ENCODE data around the gene SPPL3.

Gene SPPL3

GRCh38 chr12:120870415-120870814 lies 33.7 kb downstream of the SPPL3 start:
- Histone ChIP-seq H4K20me1 (ENCODE audit: control insufficient read depth, insufficient read depth, low read depth, low read length) (peaks cover 5% of the 10 kb centered on the region; the same call in 1 of the 2 replicates), H3K9me3 (ENCODE audit: control insufficient read depth, insufficient read depth, low read length) (no peaks in the 10 kb centered on the region), H3K79me2 (ENCODE audit: control insufficient read depth, low read length) (peaks cover 74% of the 10 kb centered on the region), H3K27ac (ENCODE audit: low read depth, low read length) (no peak overlapping the region), H3K4me1 (ENCODE audit: control insufficient read depth, low read length) (no peaks in the 10 kb centered on the region), H3K9me2 (replicated peaks; ENCODE audit: control insufficient read depth, low read length) (no peaks in the 10 kb centered on the region), H3K4me3 (ENCODE audit: low read length) (no peak overlapping the region), H3K27me3 (ENCODE audit: control insufficient read depth, low read length) (no peaks in the 10 kb centered on the region), H3K4me2 (ENCODE audit: low read length) (no peak overlapping the region), H3K36me3 (ENCODE audit: control insufficient read depth, low read length) (no peaks in the 10 kb centered on the region), H3F3A (ENCODE audit: control insufficient read depth, insufficient read depth) (no peaks in the 10 kb centered on the region)
- no peak for TF ChIP-seq CTCF (IDR thresholded peaks at IDR 0.05; ENCODE audit: low read depth, low read length, poor library complexity, severe bottlenecking)
- TF ChIP-seq EZH2phosphoT487 (IDR thresholded peaks at IDR 0.05; ENCODE audit: borderline replicate concordance, low read length), result no peak

GRCh38 chr12:120869376-120869775 lies 34.8 kb downstream of the SPPL3 start:
- peaks cover 74% of the 10 kb centered on the region for H3K79me2 ChIP-seq (ENCODE audit: control insufficient read depth, low read length)
- no peaks in the 10 kb centered on the region for H3K36me3 ChIP-seq (ENCODE audit: control insufficient read depth, low read length)
- H3K4me2 ChIP-seq (ENCODE audit: low read length), result no peak overlapping the region
- H4K20me1 ChIP-seq (ENCODE audit: control insufficient read depth, insufficient read depth, low read depth, low read length), result peaks cover 4% of the 10 kb centered on the region; the same call in 1 of the 2 replicates
- TF ChIP-seq CTCF (IDR thresholded peaks at IDR 0.05; ENCODE audit: low read depth, low read length, poor library complexity, severe bottlenecking) (no peak), EZH2phosphoT487 (IDR thresholded peaks at IDR 0.05; ENCODE audit: borderline replicate concordance, low read length) (no peak)
- H3K4me3 ChIP-seq (ENCODE audit: low read length), result no peak overlapping the region
- no peaks in the 10 kb centered on the region for H3K9me2 ChIP-seq (replicated peaks; ENCODE audit: control insufficient read depth, low read length)
- no peaks in the 10 kb centered on the region for H3K9me3 ChIP-seq (ENCODE audit: control insufficient read depth, insufficient read depth, low read length)
- H3F3A ChIP-seq (ENCODE audit: control insufficient read depth, insufficient read depth), result no peaks in the 10 kb centered on the region
- H3K27me3 ChIP-seq (ENCODE audit: control insufficient read depth, low read length), result no peaks in the 10 kb centered on the region
- H3K4me1 ChIP-seq (ENCODE audit: control insufficient read depth, low read length), result no peaks in the 10 kb centered on the region
- H3K27ac ChIP-seq (ENCODE audit: low read depth, low read length), result no peak overlapping the region

GRCh38 chr12:120866108-120866507 lies 38.0 kb downstream of the SPPL3 start:
- TF ChIP-seq EZH2phosphoT487 (IDR thresholded peaks at IDR 0.05; ENCODE audit: borderline replicate concordance, low read length) (no peak), CTCF (IDR thresholded peaks at IDR 0.05; ENCODE audit: low read depth, low read length, poor library complexity, severe bottlenecking) (no peak)

More at GRCh38 chr12:120866108-120866507, 38.0 kb downstream of the SPPL3 start:
- Histone ChIP-seq H3K4me3 (ENCODE audit: low read length) (no peak overlapping the region), H3K27ac (ENCODE audit: low read depth, low read length) (no peak overlapping the region), H3K9me3 (ENCODE audit: control insufficient read depth, insufficient read depth, low read length) (no peaks in the 10 kb centered on the region), H3K9me2 (replicated peaks; ENCODE audit: control insufficient read depth, low read length) (no peaks in the 10 kb centered on the region), H4K20me1 (ENCODE audit: control insufficient read depth, insufficient read depth, low read depth, low read length) (peaks cover 8% of the 10 kb centered on the region; the same call in 1 of the 2 replicates), H3K27me3 (ENCODE audit: control insufficient read depth, low read length) (no peaks in the 10 kb centered on the region), H3K79me2 (ENCODE audit: control insufficient read depth, low read length) (peaks cover 62% of the 10 kb centered on the region), H3K4me2 (ENCODE audit: low read length) (no peak overlapping the region), H3F3A (ENCODE audit: control insufficient read depth, insufficient read depth) (no peaks in the 10 kb centered on the region), H3K36me3 (ENCODE audit: control insufficient read depth, low read length) (no peaks in the 10 kb centered on the region), H3K4me1 (ENCODE audit: control insufficient read depth, low read length) (peaks cover 6% of the 10 kb centered on the region)
